Neutrophil (primary cell): ENCODE measurements around the gene TMEM80.
"Not testable (repeated sequence)": the region's sequence is repeated elsewhere in the genome, so short reads cannot be mapped to it uniquely, and the experiment has no call there.

Experiments used
- H3K27ac ChIP-seq: fragments of 200-600 bp; sonication (generic); 2 replicates; pipeline ENCODE4 v1.5.1; 2016; ENCODE audit warnings: mild to moderate bottlenecking, moderate library complexity
- H3K27me3 ChIP-seq: fragments of 200-600 bp; sonication (generic); 2 replicates; pipeline ENCODE4 v1.6.0; 2016; ENCODE audit warnings: mild to moderate bottlenecking
- H3K36me3 ChIP-seq: fragments of 200-600 bp; sonication (generic); 2 replicates; pipeline ENCODE4 v1.5.1; 2017
- H3K4me1 ChIP-seq, 2 experiments: fragments of 200-600 bp in 1 of 2; sonication (generic) in 1 of 2; 1 replicate in 1 of 2; 2 replicates in 1 of 2; pipeline versions ENCODE4 v1.5.1 to v1.6.1; 2013 to 2016; ENCODE audit warnings: low read depth in 1 of 2, low read length in 1 of 2, mild to moderate bottlenecking in 1 of 2, moderate library complexity in 1 of 2; ENCODE audit not compliant: control insufficient read depth in 1 of 2, insufficient read depth in 1 of 2
- H3K4me3 ChIP-seq, 2 experiments: fragments of 200-600 bp in 1 of 2; sonication (generic) in 1 of 2; 1 replicate in 1 of 2; 2 replicates in 1 of 2; pipeline ENCODE4 v1.5.1; 2013 to 2016; ENCODE audit warnings: low read depth in 1 of 2, low read length in 1 of 2, mild to moderate bottlenecking in 1 of 2, moderate library complexity in 1 of 2
- H3K9me3 ChIP-seq: fragments of 200-600 bp; sonication (generic); 2 replicates; pipeline ENCODE4 v1.5.1; 2016
- CTCF ChIP-seq: fragments of 200-600 bp; sonication (generic); IDR thresholded peaks from 2 replicates; pipeline ENCODE4 v1.5.1; 2016; ENCODE audit warnings: antibody characterized with exemption

Gene TMEM80

DNA sequence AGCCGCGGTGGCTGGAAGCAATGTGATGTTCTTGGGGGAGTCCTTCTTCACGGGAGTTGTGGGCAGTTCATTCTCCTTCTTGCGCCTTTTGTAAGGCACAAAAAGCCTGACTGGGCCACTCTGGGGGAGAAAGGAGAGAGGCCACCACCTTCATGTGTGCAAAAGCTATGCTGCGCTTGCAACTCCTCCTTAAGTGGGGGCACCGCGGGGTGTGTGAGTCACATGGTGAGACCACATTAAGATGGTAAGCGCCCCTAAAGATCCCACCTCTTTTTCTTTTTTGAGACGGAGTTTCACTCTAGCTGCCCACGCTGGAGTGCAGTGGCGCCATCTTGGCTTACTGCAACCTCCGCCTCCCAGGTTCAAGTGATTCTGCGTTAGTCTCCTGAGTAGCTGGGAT lies 14.6 kb upstream of the TMEM80 start:
- H3K4me1 ChIP-seq = no peaks in the 10 kb centered on the region
- H3K27me3 ChIP-seq = no peaks in the 10 kb centered on the region
- no peak overlapping the region for H3K27ac ChIP-seq
- TF ChIP-seq CTCF = no peak
- H3K9me3 ChIP-seq = no peaks in the 10 kb centered on the region
- peaks cover 58% of the 10 kb centered on the region for H3K36me3 ChIP-seq
- no peak overlapping the region for H3K4me3 ChIP-seq

DNA sequence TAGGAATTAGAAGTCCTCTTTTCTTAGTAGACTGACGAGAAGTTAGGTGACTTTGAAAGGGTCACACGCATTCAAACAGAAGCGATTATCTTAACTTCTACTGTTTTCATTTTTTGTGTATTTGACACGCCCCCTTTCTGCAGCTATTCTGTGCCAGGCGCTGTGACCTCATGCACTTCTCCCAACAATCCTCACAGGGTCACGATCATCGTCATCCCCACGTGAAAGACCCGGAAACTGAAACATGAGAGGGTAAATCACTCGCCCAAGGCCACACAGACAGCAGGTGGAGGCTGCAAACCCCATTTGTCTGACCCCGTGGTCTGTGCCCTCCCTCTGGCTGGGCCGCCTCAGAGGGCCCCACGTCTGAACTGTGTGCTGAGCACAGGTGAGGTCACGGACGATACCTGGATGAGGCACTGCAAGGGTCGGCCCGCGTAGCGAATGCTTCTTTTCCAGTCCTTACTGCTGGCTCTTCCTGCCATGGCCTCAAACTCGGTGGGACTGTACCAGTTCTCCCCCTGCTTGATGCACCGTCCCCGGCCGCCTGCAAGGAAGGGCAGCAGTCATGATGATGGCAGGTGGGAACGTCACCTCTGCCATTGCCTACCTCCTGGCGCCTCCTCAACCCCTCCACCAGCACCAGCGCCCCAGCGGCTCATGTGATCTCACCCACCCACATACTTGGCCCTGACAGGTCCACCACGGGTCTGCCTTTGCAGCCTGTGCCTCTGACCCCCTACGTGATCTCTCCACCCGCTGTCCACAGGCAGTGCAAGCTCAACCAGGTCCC lies 9.0 kb upstream of the TMEM80 start:
- no peaks in the 10 kb centered on the region for H3K9me3 ChIP-seq
- H3K27me3 ChIP-seq = no peaks in the 10 kb centered on the region
- peaks cover 69% of the 10 kb centered on the region for H3K36me3 ChIP-seq
- TF ChIP-seq CTCF = no peak
- H3K27ac ChIP-seq = no peak overlapping the region
- H3K4me1 ChIP-seq = no peaks in the 10 kb centered on the region
- no peak overlapping the region for H3K4me3 ChIP-seq

GRCh38 chr11:687751-688150 lies 7.9 kb upstream of the TMEM80 start:
- Histone ChIP-seq H3K4me1 (no peaks in the 10 kb centered on the region), H3K27ac (no peak overlapping the region), H3K4me3 (no peak overlapping the region), H3K9me3 (no peaks in the 10 kb centered on the region), H3K27me3 (no peaks in the 10 kb centered on the region), H3K36me3 (peaks cover 64% of the 10 kb centered on the region)
- TF ChIP-seq CTCF = no peak

DNA sequence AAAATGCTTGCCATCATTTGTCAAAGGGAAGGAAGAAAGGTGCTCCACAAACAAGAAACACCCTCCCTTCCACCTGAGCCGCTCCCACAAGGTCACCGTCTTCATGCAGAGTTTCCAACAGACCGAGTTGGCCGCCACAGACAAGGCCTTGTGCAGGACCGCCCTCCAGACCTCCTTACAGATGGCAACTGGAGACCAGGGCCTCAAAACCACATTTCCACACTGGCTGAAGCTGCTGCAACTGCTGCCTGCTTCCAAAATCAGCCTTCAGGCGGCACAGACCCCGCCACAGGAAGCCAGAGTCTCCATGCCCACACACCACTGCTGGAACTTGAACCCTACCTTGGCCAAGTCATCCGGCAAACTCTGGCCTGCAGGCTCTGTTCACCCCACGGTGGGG lies 6.9 kb upstream of the TMEM80 start:
- Histone ChIP-seq H3K4me1 (peaks cover 6 to 7% of the 10 kb centered on the region in 2 experiments), H3K27ac (no peak overlapping the region), H3K9me3 (no peaks in the 10 kb centered on the region), H3K27me3 (no peaks in the 10 kb centered on the region), H3K36me3 (peaks cover 57% of the 10 kb centered on the region), H3K4me3 (no peak overlapping the region)
- no peak for TF ChIP-seq CTCF

DNA sequence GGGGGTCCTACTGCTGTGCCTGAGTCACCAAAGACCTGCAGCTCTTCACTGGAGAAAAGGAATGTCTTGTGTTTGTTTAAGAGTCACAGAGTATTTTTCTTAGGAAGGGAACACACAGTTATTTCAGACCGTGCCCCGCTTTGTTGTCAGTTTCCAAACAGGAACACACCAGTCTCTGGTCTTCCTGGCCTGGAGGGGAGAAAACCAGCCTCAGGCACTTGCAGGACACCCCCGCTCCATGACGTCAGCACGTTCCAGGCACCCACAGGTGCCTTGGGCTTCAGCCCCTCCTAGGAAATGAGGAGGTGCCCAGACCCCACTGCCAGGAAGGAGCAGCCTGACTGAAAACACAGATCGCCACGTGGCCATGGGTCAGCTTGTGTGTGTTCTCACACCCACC lies 6.0 kb upstream of the TMEM80 start:
- no peak overlapping the region for H3K27ac ChIP-seq
- TF ChIP-seq CTCF = no peak

GRCh38 chr11:690244-690643 lies 5.4 kb upstream of the TMEM80 start:
- not testable (repeated sequence) for H3K27ac ChIP-seq
- H3K36me3 ChIP-seq = peaks cover 45% of the 10 kb centered on the region

More for the DNA sequence above, 6.0 kb upstream of the TMEM80 start:
- Histone ChIP-seq H3K27me3 (no peaks in the 10 kb centered on the region), H3K9me3 (no peaks in the 10 kb centered on the region), H3K4me3 (no peak overlapping the region), H3K36me3 (peaks cover 48% of the 10 kb centered on the region), H3K4me1 (peaks cover 14% of the 10 kb centered on the region in 2 experiments)

More at GRCh38 chr11:690244-690643, 5.4 kb upstream of the TMEM80 start:
- H3K27me3 ChIP-seq, H3K4me3 ChIP-seq, H3K9me3 ChIP-seq: not testable (repeated sequence)
- H3K4me1 ChIP-seq = peaks cover 14% of the 10 kb centered on the region in 2 experiments
